Cardiac muscle cell (in vitro differentiated cells and primary cell): Measurements from ENCODE around the gene CCAR1. TPM values are rescaled to one million over a fixed set of nuclear protein-coding genes. Genes with fewer than 3 reads are reported as not detected.
"Not testable (repeated sequence)": the region's sequence is repeated elsewhere in the genome, so short reads cannot be mapped to it uniquely, and the experiment has no call there.

ENCODE experiments used
- DNase-seq, 2 donors: peaks; one replicate each; pipeline versions ENCODE4 v3.0.0 to v3.0.0-alpha.2; 2010 to 2017; ENCODE audit warnings: low read depth in 1 of 2, low spot score in 1 of 2
- H3K27ac ChIP-seq: fragments of 200-600 bp; sonication (generic); 2 replicates; pipeline ENCODE4 v1.5.1; 2016
- H3K27me3 ChIP-seq: fragments of 200-600 bp; sonication (generic); 2 replicates; pipeline ENCODE4 v1.6.0; 2016; ENCODE audit warnings: control low read depth
- H3K36me3 ChIP-seq: fragments of 200-600 bp; sonication (generic); 2 replicates; pipeline ENCODE4 v1.5.1; 2016; ENCODE audit warnings: control low read depth
- H3K4me1 ChIP-seq: fragments of 200-600 bp; sonication (generic); 2 replicates; pipeline ENCODE4 v1.8.1; 2017; ENCODE audit warnings: low read depth, mild to moderate bottlenecking, mixed run types
- H3K4me3 ChIP-seq: fragments of 200-600 bp; sonication (generic); 2 replicates; pipeline ENCODE4 v1.5.1; 2016; ENCODE audit warnings: mild to moderate bottlenecking
- H3K9me3 ChIP-seq: fragments of 200-600 bp; sonication (generic); 2 replicates; pipeline ENCODE4 v1.5.1; 2017; ENCODE audit warnings: low read depth, mild to moderate bottlenecking, control low read depth
- polyA plus RNA-seq: library from polyadenylated mRNA; unstranded; fragments of >200 nt; fragmentation: Nextera tagmentation; extraction: Ambion mirVana; gene quantifications from 2 replicates; pipeline ENCODE4 v1.2.1, GENCODE V29; 2016
- total RNA-seq: library from RNA; depleted of rRNA; stranded (reverse); fragments of >200 nt; gene quantifications from 2 replicates; pipeline ENCODE4 v1.2.3, GENCODE V29; 2016
- TF ChIP-seq, protein P1 (sequence below): IDR thresholded peaks from 2 replicates; pipeline ENCODE4 v1.5.1; 2012; ENCODE audit warnings: low read depth, mild to moderate bottlenecking, low read length

CCAR1 gene
- total and polyA plus RNA-seq, 2 experiments from 2014 or later, result 63.8 to 85.7 TPM

DNA sequence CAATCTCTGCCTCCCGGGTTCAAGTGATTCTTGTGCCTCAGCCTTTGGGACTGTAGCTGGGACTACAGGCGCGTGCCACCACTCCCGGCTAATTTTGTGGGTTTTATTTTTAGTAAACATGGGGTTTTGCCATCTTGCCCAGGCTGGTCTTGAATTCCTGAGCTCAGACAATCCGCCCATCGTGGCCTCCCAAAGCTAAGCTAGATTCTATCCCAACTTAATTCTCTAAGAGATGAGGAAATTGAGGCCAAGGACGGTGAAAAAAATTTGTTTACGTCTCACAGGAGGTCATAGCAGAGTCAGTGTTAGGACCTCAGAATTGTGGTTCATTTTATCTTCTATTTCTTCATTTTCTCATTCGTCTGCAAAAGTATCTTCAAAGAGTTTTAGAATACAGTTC lies 6.1 kb downstream of the CCAR1 start:
- TF ChIP-seq, protein P1, sequence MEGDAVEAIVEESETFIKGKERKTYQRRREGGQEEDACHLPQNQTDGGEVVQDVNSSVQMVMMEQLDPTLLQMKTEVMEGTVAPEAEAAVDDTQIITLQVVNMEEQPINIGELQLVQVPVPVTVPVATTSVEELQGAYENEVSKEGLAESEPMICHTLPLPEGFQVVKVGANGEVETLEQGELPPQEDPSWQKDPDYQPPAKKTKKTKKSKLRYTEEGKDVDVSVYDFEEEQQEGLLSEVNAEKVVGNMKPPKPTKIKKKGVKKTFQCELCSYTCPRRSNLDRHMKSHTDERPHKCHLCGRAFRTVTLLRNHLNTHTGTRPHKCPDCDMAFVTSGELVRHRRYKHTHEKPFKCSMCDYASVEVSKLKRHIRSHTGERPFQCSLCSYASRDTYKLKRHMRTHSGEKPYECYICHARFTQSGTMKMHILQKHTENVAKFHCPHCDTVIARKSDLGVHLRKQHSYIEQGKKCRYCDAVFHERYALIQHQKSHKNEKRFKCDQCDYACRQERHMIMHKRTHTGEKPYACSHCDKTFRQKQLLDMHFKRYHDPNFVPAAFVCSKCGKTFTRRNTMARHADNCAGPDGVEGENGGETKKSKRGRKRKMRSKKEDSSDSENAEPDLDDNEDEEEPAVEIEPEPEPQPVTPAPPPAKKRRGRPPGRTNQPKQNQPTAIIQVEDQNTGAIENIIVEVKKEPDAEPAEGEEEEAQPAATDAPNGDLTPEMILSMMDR, result no peak
- Histone ChIP-seq H3K4me3 (no peak overlapping the region), H3K27ac (no peak overlapping the region), H3K4me1 (peaks cover 4% of the 10 kb centered on the region), H3K36me3 (peaks cover 51% of the 10 kb centered on the region), H3K9me3 (no peaks in the 10 kb centered on the region), H3K27me3 (no peaks in the 10 kb centered on the region)
- DNase-seq, result no peak

DNA sequence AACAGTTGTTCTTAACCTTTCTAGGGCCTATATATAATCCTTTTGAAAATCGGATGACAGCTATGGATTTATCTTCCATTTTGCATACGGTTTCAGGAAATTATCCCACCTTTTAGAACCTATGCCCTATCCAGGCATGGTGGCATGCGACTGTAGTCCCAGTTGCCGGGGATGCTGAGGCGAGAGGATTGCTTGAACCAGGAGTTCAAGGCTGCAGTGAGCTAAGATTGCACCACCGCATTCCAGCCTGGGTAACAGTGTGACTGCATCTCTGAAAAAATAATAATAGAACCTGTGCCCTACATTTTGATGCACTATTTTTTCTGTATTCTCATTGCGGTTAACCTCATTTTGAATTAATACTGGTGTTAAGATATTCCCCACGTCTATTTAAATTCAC lies 11.6 kb downstream of the CCAR1 start:
- H3K4me1 ChIP-seq, result no peaks in the 10 kb centered on the region
- TF ChIP-seq, protein P1, result no peak
- no peak for DNase-seq
- H3K9me3 ChIP-seq, result no peaks in the 10 kb centered on the region
- H3K4me3 ChIP-seq, result no peak overlapping the region
- no peak overlapping the region for H3K27ac ChIP-seq
- H3K36me3 ChIP-seq, result peaks cover 72% of the 10 kb centered on the region
- no peaks in the 10 kb centered on the region for H3K27me3 ChIP-seq

DNA sequence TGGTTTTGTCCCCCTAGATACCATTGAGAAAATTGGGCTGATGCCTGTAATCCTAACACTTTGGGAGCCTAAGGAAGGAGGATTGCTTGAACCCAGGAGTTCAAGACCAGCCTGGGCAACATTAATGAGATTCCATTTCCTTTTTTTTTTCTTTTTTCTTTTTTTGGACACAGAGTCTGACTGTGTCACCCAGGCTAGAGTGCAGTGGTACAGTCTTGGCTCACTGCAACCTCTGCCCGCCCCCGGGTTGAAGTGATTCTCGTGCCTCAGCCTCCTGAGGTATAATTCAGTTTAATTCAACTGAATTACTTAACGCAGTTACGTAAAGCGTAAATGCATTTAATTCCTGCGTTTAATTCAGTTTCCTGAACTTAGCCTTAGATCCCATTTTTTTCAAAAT lies 13.3 kb downstream of the CCAR1 start:
- DNase-seq, result no peak
- Histone ChIP-seq H3K27ac (peak overlapping the region; percentile 18), H3K36me3 (peaks cover 72% of the 10 kb centered on the region), H3K27me3 (no peaks in the 10 kb centered on the region), H3K4me3 (no peak overlapping the region), H3K9me3 (no peaks in the 10 kb centered on the region), H3K4me1 (no peaks in the 10 kb centered on the region)
- TF ChIP-seq, protein P1, result no peak

DNA sequence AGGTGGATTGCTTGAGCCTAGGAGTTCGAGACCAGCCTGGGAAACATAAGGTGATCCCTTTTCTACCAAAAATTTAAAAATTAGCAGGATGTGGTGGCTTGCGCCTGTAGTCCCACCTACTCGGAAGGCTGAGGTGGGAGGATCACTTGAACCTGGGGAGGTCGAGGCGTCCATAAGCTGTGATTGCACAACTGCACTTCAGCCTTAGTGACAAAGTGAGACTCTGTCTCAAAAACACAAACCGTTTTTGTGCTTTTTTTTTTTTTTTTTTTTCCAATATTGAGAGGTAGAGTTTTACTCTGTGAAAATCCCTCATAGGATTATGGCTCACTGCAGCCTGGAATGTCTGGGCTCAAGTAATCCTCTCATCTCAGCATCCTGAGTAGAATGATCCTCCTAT lies 14.1 kb downstream of the CCAR1 start:
- TF ChIP-seq, protein P1, result no peak

DNA sequence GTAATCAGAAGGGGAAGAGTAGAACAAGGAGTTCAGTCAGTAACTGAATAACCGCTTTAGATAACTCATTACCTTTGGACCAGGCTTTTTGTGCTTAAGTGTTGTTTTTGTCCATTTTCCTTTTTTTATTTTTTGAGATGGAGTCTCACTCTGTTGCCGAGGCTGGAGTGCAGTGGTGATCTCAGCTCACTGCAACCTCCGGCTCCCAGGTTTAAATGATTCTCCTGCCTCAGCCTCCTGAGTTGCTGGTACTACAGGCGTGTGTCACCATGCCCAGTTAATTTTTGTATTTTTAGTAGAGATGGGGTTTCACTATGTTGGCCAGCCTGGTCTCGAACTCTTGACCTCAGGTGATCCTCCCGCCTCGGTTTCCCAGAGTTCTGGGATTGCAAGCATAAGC lies 14.7 kb downstream of the CCAR1 start:
- H3K36me3 ChIP-seq, result peaks cover 74% of the 10 kb centered on the region
- not testable (repeated sequence) for H3K9me3 ChIP-seq

More for the DNA sequence above, 14.1 kb downstream of the CCAR1 start:
- H3K9me3 ChIP-seq, result no peaks in the 10 kb centered on the region
- H3K27me3 ChIP-seq, result no peaks in the 10 kb centered on the region
- no peak overlapping the region for H3K4me3 ChIP-seq
- no peak overlapping the region for H3K27ac ChIP-seq
- H3K36me3 ChIP-seq, result peaks cover 74% of the 10 kb centered on the region
- DNase-seq, result no peak
- no peaks in the 10 kb centered on the region for H3K4me1 ChIP-seq

DNA sequence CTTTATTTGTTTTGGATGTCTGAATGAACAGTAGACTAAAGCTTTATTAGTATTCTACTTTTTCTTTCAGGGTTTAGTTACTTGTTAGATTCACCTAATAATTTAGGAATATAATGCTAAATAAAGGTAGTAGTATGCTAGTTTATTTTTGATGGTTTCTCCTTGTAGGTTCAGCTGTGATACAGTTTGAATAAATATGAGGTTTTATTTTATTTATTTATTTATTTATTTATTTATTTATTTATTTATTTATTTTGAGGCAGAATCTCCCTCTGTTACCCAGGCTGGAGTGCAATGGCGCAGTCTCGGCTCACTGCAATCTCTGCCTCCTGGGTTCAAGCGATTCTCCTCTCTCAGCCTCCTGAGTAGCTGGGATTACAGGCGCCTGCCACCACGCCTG lies 19.6 kb downstream of the CCAR1 start:
- not testable (repeated sequence) for DNase-seq
- peaks cover 79% of the 10 kb centered on the region for H3K36me3 ChIP-seq

More for the DNA sequence above, 14.7 kb downstream of the CCAR1 start:
- H3K27ac ChIP-seq, DNase-seq, H3K4me3 ChIP-seq, H3K27me3 ChIP-seq, H3K4me1 ChIP-seq: not testable (repeated sequence)

DNA sequence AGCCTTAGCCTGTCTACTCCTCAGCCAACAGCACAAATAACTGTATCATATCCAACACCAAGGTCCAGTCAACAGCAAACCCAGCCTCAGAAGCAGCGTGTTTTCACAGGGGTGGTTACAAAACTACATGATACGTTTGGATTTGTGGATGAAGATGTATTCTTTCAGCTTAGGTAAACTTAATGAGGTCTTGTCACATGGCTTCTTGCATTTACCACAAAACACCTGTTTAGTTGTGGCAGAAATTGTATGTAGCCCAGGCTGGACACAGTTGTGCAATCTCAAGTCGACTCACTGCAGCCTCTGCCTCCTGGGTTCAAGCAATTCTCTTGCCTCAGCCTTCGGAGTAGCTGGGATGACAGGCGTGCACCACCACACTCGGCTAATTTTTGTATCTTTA lies 21.4 kb downstream of the CCAR1 start:
- Histone ChIP-seq H3K4me3 (no peak overlapping the region), H3K27ac (no peak overlapping the region), H3K9me3 (no peaks in the 10 kb centered on the region), H3K27me3 (no peaks in the 10 kb centered on the region), H3K4me1 (no peaks in the 10 kb centered on the region), H3K36me3 (peaks cover 84% of the 10 kb centered on the region)
- no peak for DNase-seq
- TF ChIP-seq, protein P1, result no peak

More for the DNA sequence above, 19.6 kb downstream of the CCAR1 start:
- not testable (repeated sequence) for H3K27ac ChIP-seq, H3K4me1 ChIP-seq, H3K4me3 ChIP-seq, H3K27me3 ChIP-seq, H3K9me3 ChIP-seq
